GM12873 (cell line): Measurements from ENCODE around the gene ATP13A2.

ENCODE experiments used
- CTCF ChIP-seq: IDR thresholded peaks from 2 replicates; pipeline ENCODE4 v1.5.1; 2012; ENCODE audit warnings: low read depth, mild to moderate bottlenecking, moderate library complexity, low read length, control low read depth; ENCODE audit not compliant: insufficient read depth; ENCODE audit errors: missing control alignments

ATP13A2 gene

GRCh38 chr1:17002524-17002902, 9.2 kb downstream of the ATP13A2 start:
- TF ChIP-seq CTCF = no peak

- TF ChIP-seq CTCF = no peak
Observed at GRCh38 chr1:17001760-17002523, 9.8 kb downstream of the ATP13A2 start.

GRCh38 chr1:16999863-17000262, 11.9 kb downstream of the ATP13A2 start:
- peak; percentile 25 for TF ChIP-seq CTCF

- no peak for TF ChIP-seq CTCF
Observed at GRCh38 chr1:16998589-16998988, 13.1 kb downstream of the ATP13A2 start.

- no peak for TF ChIP-seq CTCF
Observed at GRCh38 chr1:16996845-16997244, 14.9 kb downstream of the ATP13A2 start.

- no peak for TF ChIP-seq CTCF
Observed at GRCh38 chr1:16993521-16994038, 18.1 kb downstream of the ATP13A2 start.

GRCh38 chr1:16992675-16993074, 19.1 kb downstream of the ATP13A2 start:
- no peak for TF ChIP-seq CTCF
